ENCODE measurements around the gene PPP1R37.

The PPP1R37 gene

GRCh38 chr19:45071969-45072790 is 20.8 kb upstream of the PPP1R37 start:
- no peak for DNase-seq

DNA sequence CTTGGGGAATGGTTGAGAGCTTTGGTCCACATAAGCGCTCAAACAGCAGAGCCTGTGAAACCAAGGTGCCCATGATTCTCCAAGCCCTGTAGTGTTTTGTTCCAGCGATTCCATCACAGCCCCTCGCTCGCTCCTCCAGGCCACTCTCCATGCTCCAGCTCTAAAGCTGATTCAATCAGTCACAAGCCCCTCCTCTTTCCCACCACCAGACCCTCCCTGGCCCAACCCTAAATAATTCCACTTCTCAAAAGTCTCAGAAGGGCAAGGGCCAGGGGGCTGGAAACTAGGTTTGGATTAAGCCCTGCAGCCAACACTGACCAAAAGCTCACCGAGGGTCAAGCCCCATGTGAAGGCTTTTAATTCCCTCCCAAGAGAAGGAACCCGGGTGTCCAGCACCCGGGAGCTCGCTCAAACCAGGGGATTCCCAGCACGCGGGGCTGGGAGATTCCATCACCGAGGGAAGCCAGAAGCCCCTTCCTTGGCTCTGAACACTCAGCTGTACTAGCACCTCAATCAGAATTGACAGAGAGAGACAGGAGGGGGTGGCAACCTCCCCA is 18.2 kb upstream of the PPP1R37 start:
- DNase-seq: no peak

DNA sequence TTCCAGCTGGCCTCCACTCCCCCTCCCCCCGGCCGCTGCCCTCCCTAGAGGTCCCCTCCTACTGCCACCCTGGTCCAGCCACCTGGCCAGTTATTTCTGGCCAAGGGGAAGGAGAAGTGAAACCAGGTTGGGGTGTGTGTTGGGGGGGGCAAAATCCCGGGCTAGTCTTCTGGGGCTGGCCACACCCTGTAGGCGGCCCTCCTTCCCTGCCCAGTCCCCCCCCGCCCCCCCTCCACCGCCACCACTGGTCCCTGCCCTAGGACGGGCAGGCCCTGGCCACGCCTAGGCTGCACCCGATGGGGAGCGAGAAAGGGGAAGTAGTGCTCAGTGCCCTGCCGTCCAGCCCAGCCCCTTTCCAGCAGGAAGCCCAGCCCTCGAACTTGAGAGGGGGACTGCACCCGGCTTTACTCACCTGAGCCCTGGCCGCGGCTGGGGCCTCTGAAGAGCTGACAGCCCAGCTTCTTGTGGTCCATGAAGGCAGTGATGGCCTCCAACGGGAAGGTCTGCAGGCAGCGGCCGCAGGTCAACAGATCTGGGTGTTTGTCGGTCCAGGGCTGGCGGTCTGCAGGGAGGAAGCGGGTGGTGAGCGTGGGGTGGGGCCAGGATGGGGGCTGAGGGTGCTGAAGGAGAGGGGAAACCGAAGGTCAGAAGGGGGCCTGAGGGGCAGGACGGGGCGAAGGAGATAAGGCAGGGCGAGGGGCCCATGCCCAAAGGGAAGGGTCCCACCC is 17.5 kb upstream of the PPP1R37 start:
- DNase-seq: peak; percentile 72

DNA sequence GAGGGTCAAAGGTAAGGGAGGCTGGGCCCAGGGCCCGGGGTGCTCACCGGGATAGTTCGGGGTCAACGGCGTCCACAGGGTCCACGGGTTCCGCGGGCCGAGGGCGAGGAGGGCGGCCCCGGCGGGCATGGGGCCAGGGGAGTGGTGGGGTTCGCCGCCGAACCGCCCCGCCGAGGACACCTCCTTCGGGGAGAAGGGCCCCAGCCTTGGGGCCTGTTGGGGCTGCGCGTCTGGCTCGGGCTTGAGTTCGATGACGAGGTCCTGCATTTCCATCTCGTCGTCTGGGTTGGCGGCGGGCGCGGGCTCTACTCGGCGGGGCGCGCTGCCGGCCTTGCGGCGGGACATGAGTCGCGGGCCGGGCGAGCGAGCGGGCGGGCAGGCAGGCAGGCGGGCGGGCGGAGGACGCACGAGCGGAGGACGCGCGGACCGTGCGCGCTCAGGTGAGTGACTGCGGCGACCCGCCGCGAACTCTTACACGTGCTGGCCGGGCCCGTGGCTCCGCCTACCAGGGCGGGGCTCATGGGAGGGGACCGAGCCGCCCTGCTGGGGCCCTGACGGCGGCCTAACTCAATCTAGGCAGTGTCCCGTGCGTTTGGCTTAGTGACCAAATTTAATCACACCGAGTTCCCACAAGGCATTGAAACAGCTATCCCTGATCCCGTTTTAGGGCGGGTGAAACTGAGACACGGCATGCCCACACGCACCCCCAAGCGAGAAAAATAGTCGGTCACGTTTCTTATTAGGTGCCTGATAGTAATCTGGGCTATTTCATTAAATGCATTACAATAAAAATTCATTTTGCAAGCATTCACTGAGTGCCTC is 16.7 kb upstream of the PPP1R37 start, which contains the start of gene ZNF296:
Gene ZNF296, minus strand, starts transcription at position 450 of the 822 bp plus-strand sequence. Its CDS starts 105 bp downstream, at position 345.
- peak; percentile 89 for DNase-seq

- no peak for DNase-seq
These were observed 15.9 kb upstream of the PPP1R37 start for GRCh38 chr19:45076851-45077730.

DNA sequence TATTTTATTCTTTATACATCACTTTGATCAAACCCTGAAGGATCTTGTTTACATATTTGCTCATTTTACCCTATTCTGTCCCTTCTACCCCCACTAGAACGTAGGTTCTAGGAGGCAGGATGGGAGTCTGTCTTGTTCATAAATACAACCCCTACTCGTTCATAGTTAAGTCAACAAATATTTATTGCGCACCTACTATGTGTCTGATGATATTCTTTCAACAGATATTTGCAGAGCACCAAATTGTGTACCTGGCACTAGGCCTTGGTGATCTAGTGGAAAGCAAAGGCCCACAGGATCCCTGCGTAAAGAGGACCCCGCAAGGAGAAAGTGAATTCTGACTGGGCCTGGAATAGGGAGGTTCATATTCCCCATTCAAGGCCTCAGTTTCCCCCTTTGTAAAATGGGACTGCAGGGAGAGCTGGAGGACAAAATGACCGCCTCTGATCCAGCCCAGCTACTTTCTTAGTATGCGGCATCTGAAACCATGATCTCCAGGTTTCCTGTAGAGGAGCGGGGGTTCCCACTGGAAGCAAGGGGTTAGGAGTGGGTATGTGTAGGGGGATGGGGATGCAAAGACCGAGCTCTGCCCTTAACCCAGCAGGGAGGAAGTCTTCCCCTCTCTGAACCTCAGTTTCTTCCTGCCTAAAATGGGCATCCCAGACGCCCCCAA is 14.5 kb upstream of the PPP1R37 start:
- DNase-seq: no peak

GRCh38 chr19:45079063-45079910 is 13.7 kb upstream of the PPP1R37 start, which contains the start of gene GEMIN7:
TSS of gene GEMIN7 (plus strand) at chr19:45079260. CDS start at chr19:45090115, 10,855 bp downstream.
- DNase-seq: peak; percentile 94

GRCh38 chr19:45079911-45080370 is 13.0 kb upstream of the PPP1R37 start:
- no peak for DNase-seq

GRCh38 chr19:45082170-45082569 is 10.8 kb upstream of the PPP1R37 start:
- no peak for DNase-seq

GRCh38 chr19:45086480-45086879 is 6.5 kb upstream of the PPP1R37 start:
- DNase-seq: no peak

DNA sequence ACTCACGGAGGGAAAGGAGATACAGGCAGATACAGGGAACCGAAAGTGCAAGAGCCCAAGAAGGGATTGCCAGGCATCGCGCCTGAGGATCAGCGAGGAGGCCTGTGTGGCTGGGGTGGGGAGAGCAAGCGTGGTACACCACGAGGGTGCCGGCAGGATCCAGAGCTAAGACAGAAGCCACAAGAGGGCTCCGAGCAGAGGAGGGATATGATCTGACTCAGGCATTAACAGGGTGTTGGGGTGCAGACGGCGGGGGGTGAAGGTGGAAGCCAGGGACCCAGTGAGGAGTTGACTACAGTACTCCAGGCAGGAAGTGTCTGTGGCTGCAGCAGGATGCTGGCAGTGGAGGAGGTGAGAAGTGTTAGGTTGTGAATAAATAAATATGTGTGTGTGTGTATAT is 5.4 kb upstream of the PPP1R37 start:
- DNase-seq: peak; percentile 69

GRCh38 chr19:45090034-45090433 is 2.9 kb upstream of the PPP1R37 start:
- no peak for DNase-seq

DNA sequence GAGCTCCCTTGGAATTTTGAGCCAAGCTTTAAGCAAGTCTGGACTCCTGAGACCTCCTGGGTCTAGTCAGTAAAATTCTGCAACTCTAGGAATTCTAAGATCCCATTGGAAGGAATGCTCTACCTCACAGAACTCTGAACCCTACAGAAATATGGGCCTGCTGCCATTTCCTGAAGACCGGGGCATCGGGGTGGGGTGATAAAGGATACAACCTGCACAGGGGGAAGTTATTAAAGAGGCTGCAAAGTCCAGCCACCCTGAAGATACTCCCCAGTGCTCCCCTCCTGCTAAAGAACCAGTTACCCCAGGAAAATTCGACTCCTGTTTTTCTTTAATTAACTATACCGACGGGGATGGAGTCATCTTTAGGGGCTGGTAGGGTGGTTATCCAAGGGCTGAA is 2.4 kb upstream of the PPP1R37 start:
- DNase-seq: no peak

- peak; percentile 98 for DNase-seq
These were observed 1.7 kb upstream of the PPP1R37 start for GRCh38 chr19:45091031-45091923.

GRCh38 chr19:45094137-45094536 is 1.2 kb downstream of the PPP1R37 start:
- no peak for DNase-seq

- DNase-seq: no peak
These were observed 1.7 kb downstream of the PPP1R37 start for GRCh38 chr19:45094707-45095106.

DNA sequence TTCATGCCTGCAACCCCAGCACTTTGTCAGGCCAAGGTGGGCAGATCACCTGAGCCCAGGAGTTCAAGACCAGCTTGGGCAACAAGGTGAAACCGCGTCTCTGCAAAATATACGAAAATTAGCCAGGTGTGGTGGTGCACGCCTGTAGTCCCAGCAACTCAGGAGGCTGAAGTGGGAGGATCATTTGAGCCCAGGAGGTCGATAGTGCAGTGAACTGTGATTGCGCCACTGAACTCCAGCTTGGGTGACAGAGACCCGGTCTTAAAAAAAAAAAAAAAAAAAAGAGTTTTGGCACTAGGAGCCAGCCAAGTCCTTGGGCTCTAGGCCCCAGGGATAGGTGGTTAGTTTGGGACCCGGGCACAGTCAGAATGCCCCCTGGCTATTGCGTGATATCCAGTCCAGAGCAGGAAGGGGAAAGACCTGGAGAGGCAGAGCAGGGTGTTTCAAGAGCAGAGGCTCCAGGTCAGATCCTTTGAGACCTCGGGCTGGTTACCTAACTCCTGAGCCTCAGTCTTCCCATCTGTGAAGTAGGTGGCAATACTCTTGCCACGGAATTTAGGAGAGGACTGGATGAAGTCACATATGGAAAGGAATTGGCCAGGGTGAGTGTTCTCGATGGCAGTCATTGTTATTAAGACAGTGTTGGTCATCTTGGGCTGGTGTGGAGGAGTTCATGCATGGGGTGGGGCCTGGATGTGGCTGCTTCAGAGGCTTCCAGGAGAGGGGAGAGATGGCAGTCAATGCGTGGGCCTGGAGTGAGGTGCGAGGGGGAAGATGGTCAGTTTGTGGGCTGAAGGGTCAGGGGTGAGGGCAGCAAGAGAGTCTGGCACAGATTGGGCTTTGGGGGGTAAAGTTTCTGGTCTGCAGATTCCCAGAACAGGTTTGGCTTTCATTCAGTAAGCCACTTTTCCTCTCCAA is 2.8 kb downstream of the PPP1R37 start:
- DNase-seq: no peak

DNA sequence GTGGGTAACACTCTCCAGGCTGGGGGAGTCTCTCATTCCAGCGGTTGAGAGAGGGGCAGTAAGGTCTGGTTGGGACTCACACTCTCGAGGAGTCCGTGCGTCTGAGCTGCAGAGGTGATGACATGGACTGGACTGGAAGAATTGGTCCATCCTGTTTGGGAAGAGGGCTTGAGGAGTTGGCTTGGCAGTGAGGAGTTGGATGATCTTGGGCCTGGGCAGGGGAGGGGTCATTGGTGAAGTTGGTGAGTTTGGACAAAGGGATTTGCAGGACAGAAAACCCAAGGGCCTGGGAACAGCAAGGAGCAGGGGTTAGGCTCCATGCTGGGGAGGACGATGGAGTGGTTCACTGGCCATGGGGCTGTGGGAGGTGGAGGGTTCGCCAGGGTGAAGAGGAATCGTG is 3.7 kb downstream of the PPP1R37 start:
- DNase-seq: no peak

Measured in activated CD8-positive, alpha-beta memory T cell treated with anti-CD3 and anti-CD28 coated beads, Interleukin-2, amount 50 U/mL, for 48 hours (primary cell).